Measurements from ENCODE around the gene STX4. TPM values are rescaled to one million over a fixed set of nuclear protein-coding genes. Genes with fewer than 3 reads are reported as not detected.

The STX4 gene
- total RNA-seq, 1 donor from 2014 or later: 35.3 TPM

GRCh38 chr16:31089199-31089598 is 55.8 kb downstream of the STX4 start:
- Mint-ChIP-seq H3K36me3 (no peaks in the 10 kb centered on the region), H3K27ac (no peak overlapping the region), H3K4me1 (ENCODE audit: unreplicated experiment) (peaks cover 5% of the 10 kb centered on the region), H3K4me3 (no peak overlapping the region), H3K9me3 (no peaks in the 10 kb centered on the region), H3K27me3 (no peaks in the 10 kb centered on the region)
- no peak for DNase-seq (ENCODE audit: extremely low spot score, unreplicated experiment)
- no peak for TF ChIP-seq CTCF (conservative IDR thresholded peaks at IDR 0.05)

Other genes starting within 250 kb of the STX4 start
- gene ZNF629, start 246.4 kb upstream of the STX4 start, total RNA-seq (ENCODE audit: low replicate concordance): 26.9 and 35.5 TPM in 2 replicates
- 26.3 and 35.0 TPM in 2 replicates for gene BCL7C, start 139.5 kb upstream of the STX4 start, total RNA-seq (ENCODE audit: low replicate concordance)
- 2.5 and 3.1 TPM in 2 replicates for gene CTF1, start 136.9 kb upstream of the STX4 start, total RNA-seq (ENCODE audit: low replicate concordance)
- gene FBXL19, start 110.0 kb upstream of the STX4 start, total RNA-seq (ENCODE audit: low replicate concordance): 29.0 and 46.4 TPM in 2 replicates
- 18.7 and 19.4 TPM in 2 replicates for gene ORAI3, start 84.5 kb upstream of the STX4 start, total RNA-seq (ENCODE audit: low replicate concordance)
- gene SETD1A, start 75.8 kb upstream of the STX4 start, total RNA-seq (ENCODE audit: low replicate concordance): 19.3 and 25.0 TPM in 2 replicates
- 5.8 and 6.9 TPM in 2 replicates for gene HSD3B7, start 48.4 kb upstream of the STX4 start, total RNA-seq (ENCODE audit: low replicate concordance)
- 1.0 and 9.9 TPM in 2 replicates for gene STX1B, start 22.9 kb upstream of the STX4 start, total RNA-seq (ENCODE audit: low replicate concordance)
- gene ZNF668, start 40.7 kb downstream of the STX4 start, total RNA-seq (ENCODE audit: low replicate concordance): 10.5 and 13.4 TPM in 2 replicates
- 21.0 and 27.2 TPM in 2 replicates for gene ZNF646, start 40.9 kb downstream of the STX4 start, total RNA-seq (ENCODE audit: low replicate concordance)
- 3.5 and 5.1 TPM in 2 replicates for gene PRSS53, start 55.4 kb downstream of the STX4 start, total RNA-seq (ENCODE audit: low replicate concordance)
- gene VKORC1, start 61.2 kb downstream of the STX4 start, total RNA-seq (ENCODE audit: low replicate concordance): 70.1 and 78.9 TPM in 2 replicates
- gene BCKDK, start 74.8 kb downstream of the STX4 start, total RNA-seq (ENCODE audit: low replicate concordance): 38.5 and 44.5 TPM in 2 replicates
- 54.4 and 70.3 TPM in 2 replicates for gene KAT8, start 84.1 kb downstream of the STX4 start, total RNA-seq (ENCODE audit: low replicate concordance)
- gene PRSS8, start 102.2 kb downstream of the STX4 start, total RNA-seq (ENCODE audit: low replicate concordance): 84.7 and 205 TPM in 2 replicates
- 1.8 and 2.0 TPM in 2 replicates for gene PRSS36, start 116.5 kb downstream of the STX4 start, total RNA-seq (ENCODE audit: low replicate concordance)
- gene FUS, start 146.6 kb downstream of the STX4 start, total RNA-seq (ENCODE audit: low replicate concordance): 400 and 654 TPM in 2 replicates
- gene PYCARD, start 169.2 kb downstream of the STX4 start, total RNA-seq (ENCODE audit: low replicate concordance): 8.2 and 14.5 TPM in 2 replicates
- gene TRIM72, start 180.6 kb downstream of the STX4 start, total RNA-seq (ENCODE audit: low replicate concordance): 0.02 TPM in 1 of 2 replicates, not detected in the other
- not detected in 2 replicates for gene PYDC1, start 183.6 kb downstream of the STX4 start, total RNA-seq (ENCODE audit: low replicate concordance)
- gene ITGAM, start 226.4 kb downstream of the STX4 start, total RNA-seq (ENCODE audit: low replicate concordance): 0.36 TPM in 1 of 2 replicates, not detected in the other

Data from type B pancreatic cell (in vitro differentiated cells).